Measurements from ENCODE around the gene MAP4K2. TPM values are rescaled to one million over a fixed set of nuclear protein-coding genes. Genes with fewer than 3 reads are reported as not detected.

MAP4K2 gene
- total RNA-seq (2014; rRNA removed; shearing (Covaris generic)) = 24.3 and 25.6 TPM in 2 replicates

GRCh38 chr11:64803158-64803845 lies at the start of gene MAP4K2:
TSS of gene MAP4K2 (minus strand) at chr11:64803214. CDS start at chr11:64803149, 65 bp downstream.

GRCh38 chr11:64844330-64845128 lies 41.5 kb upstream of the MAP4K2 start, which contains the start of gene CDC42BPG:
TSS of gene CDC42BPG (minus strand) at chr11:64844653. CDS start at chr11:64844569, 84 bp downstream.

DNA sequence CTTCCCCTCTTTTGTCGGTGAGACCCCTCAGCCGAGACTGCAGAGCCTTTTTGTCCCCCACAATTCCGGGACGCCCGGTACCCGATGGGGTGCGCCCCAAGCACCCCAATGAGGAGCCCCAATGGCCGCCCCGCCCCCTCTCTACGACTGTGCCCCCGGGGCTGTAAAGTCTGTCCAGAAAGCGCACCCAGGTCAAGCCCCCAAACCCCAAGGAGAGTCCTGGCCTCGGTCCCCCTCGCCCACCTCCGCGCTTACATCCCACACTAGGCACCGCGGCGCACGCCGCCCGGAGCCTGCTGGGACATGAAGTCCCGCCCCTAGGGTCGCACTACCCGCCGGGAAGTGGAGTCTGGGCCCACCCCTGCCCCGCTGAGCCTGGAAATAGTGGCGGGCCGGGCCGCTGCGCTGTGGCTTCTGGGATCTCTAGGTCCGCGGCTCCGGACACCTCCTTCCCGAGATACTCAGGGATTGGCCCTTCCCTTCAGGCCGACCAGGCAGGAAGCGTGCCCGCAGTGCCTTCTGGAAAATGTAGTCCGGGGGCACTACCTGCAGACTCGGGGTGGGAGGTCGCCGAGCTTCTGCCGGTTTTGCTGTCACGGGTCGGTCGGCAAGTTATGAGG lies 7.4 kb upstream of the MAP4K2 start, which contains the start of gene MEN1:
Gene MEN1 (minus strand): TSS at position 281 of the 620 bp plus-strand sequence. CDS start 442 bp downstream, outside the sequence.

GRCh38 chr11:64778473-64779298 lies 24.3 kb downstream of the MAP4K2 start, which contains the start of gene SF1:
TSS of gene SF1 (minus strand) at chr11:64778542. CDS start at chr11:64778392, 150 bp downstream.

DNA sequence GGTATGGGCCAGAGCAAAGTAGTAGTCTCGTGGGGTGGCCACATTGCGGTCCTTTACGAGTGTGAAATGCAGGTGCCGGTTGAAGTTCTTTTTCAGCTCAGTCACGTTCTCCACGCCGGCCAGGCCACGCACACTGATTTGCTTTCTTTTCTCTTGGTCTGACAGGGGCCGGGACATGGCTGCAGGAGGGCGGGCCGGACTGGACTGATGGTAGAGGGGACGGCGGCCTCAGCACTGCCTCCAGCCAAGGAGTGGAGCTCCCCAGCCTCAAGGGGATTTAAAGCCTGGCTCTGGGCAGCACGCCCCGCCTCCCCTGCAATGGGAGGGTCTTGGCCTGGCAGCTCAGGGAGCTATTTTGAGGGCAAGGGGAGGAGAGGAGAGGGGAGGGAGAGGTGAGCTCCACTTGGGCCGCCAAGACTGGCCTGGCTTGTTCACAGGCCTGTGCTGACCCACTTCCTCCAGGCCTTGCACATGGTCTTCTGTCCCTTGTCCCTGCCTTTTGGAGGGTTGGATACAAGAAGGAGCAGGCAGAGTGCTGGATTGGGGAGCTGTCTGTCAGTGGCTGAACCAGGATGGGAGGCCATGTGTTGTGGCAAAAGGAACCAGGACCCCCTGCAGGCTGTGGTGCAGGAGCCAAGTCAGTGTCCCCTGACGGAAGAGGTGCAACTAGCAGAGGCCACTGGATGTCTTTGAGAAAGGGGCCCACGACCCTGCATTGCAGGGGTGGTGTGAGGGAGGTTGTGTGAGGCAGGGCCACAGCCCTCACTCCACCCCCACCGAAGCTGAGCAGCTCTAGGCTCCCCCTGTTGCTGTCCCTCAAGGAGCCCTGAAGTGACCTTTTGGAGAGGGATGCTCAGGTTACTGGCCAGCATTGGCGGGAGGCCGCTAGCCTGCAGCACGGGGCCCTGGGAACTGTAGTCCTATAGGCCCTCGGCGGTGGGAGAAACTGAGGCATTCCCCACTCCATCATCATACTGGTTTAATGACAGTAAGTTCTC lies 43.0 kb downstream of the MAP4K2 start, which contains the start of gene PYGM:
Gene PYGM (minus strand): TSS at position 253 of the 998 bp plus-strand sequence. CDS start 76 bp downstream, at position 177.

DNA sequence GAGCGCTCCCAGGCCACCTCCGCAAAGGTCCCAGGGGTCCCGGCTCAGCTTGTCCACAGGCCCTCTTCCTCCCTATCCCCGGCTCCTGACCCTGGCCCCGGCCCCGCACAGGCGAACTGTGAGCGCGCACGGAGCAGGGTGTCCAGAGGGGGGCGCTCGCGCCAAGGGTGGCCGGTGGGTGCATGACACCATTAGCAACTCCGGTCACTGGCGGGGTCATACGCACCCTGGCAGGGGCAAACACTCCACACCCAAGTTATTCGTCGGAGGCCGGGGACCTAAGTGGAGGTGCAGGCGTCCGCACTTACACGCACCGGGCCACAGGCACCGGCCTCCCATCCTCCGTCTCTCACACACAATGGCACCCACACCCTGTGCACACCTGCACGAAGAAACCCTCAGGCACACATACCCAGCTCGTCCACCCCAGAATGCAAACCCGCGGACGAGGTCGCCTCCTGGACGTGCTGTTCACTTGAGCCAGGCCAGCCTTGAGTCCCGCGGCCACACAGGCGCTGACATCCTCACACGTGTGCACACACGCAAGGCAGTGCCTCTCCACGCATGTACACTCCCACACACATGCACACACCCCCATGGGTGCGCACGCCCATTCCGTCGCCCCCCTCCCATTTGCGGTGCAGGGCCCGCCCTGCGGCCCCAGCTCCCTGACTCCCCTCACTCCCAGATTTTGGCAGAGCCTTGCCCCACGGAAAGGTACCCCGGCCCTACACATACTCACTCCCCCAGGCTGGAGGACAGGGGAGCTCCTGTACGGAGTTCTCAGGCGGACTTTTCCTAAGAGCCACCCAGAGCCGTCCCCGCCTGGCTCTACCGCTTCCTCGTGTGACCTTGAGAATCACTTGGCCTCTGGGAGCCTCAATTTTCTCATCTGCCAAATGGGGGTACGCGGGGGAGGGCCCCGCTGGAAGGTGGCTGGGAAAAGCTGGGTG lies 59.1 kb downstream of the MAP4K2 start, which contains the start of gene RASGRP2:
Gene RASGRP2 (minus strand): TSS at position 552 of the 953 bp plus-strand sequence. CDS start 1,276 bp downstream, outside the sequence.

Other genes with a start within 250 kb of the MAP4K2 start
- gene SLC22A11, start 247.3 kb downstream of the MAP4K2 start, total RNA-seq (2014; rRNA removed; shearing (Covaris generic)) = 0.42 and 0.60 TPM in 2 replicates
- not detected in 2 replicates for gene SLC22A12, start 212.0 kb downstream of the MAP4K2 start, total RNA-seq (2014; rRNA removed; shearing (Covaris generic))
- gene NRXN2, start 80.0 kb downstream of the MAP4K2 start, total RNA-seq (2014; rRNA removed; shearing (Covaris generic)) = 0.24 and 0.26 TPM in 2 replicates
- 0.19 TPM in 1 of 2 replicates, not detected in the other for gene RASGRP2, start 59.1 kb downstream of the MAP4K2 start, total RNA-seq (2014; rRNA removed; shearing (Covaris generic))
- gene PYGM, start 43.2 kb downstream of the MAP4K2 start, total RNA-seq (2014; rRNA removed; shearing (Covaris generic)) = 0.79 and 3.4 TPM in 2 replicates
- gene SF1, start 24.7 kb downstream of the MAP4K2 start, total RNA-seq (2014; rRNA removed; shearing (Covaris generic)) = 242 and 318 TPM in 2 replicates
- gene MEN1, start 7.3 kb upstream of the MAP4K2 start, total RNA-seq (2014; rRNA removed; shearing (Covaris generic)) = 21.1 and 22.3 TPM in 2 replicates
- gene CDC42BPG, start 41.4 kb upstream of the MAP4K2 start, total RNA-seq (2014; rRNA removed; shearing (Covaris generic)) = 0.29 and 0.57 TPM in 2 replicates
- 86.6 and 93.6 TPM in 2 replicates for gene EHD1, start 75.4 kb upstream of the MAP4K2 start, total RNA-seq (2014; rRNA removed; shearing (Covaris generic))
- 19.0 and 19.6 TPM in 2 replicates for gene ATG2A, start 114.0 kb upstream of the MAP4K2 start, total RNA-seq (2014; rRNA removed; shearing (Covaris generic))
- gene PPP2R5B, start 121.5 kb upstream of the MAP4K2 start, total RNA-seq (2014; rRNA removed; shearing (Covaris generic)) = 10.2 and 10.6 TPM in 2 replicates
- gene GPHA2, start 132.7 kb upstream of the MAP4K2 start, total RNA-seq (2014; rRNA removed; shearing (Covaris generic)) = not detected in 2 replicates
- gene MAJIN, start 168.9 kb upstream of the MAP4K2 start, total RNA-seq (2014; rRNA removed; shearing (Covaris generic)) = not detected in 2 replicates
- 1.3 TPM in 2 replicates for gene BATF2, start 193.8 kb upstream of the MAP4K2 start, total RNA-seq (2014; rRNA removed; shearing (Covaris generic))
- gene ARL2, start 210.9 kb upstream of the MAP4K2 start, total RNA-seq (2014; rRNA removed; shearing (Covaris generic)) = 235 and 274 TPM in 2 replicates
- gene SNX15, start 224.2 kb upstream of the MAP4K2 start, total RNA-seq (2014; rRNA removed; shearing (Covaris generic)) = 16.9 and 18.6 TPM in 2 replicates
- gene SAC3D1, start 238.0 kb upstream of the MAP4K2 start, total RNA-seq (2014; rRNA removed; shearing (Covaris generic)) = 21.5 and 22.5 TPM in 2 replicates